HepG2 (cell line): ENCODE results near the gene VSX1. TPM values are rescaled to one million over a fixed set of nuclear protein-coding genes. Genes with fewer than 3 reads are reported as not detected.

Source experiments
- BRCA1 ChIP-seq: sonication (generic); formaldehyde crosslinking; IDR thresholded peaks from 2 replicates; pipeline ENCODE4 v1.4.0; 2020; ENCODE audit warnings: missing genetic modification reagents
- GATA4 ChIP-seq: sonication (generic); IDR thresholded peaks from 2 replicates; pipeline ENCODE4 v1.6.1; 2016; ENCODE audit warnings: antibody characterized with exemption, low read depth, borderline replicate concordance
- HOXA3 ChIP-seq: sonication (generic); formaldehyde crosslinking; IDR thresholded peaks from 2 replicates; pipeline ENCODE4 v1.5.0; 2020; ENCODE audit warnings: missing genetic modification reagents
- HOXA9 ChIP-seq: sonication (generic); formaldehyde crosslinking; IDR thresholded peaks from 2 replicates; pipeline ENCODE4 v1.8.1; 2022; ENCODE audit warnings: missing genetic modification reagents, mild to moderate bottlenecking, moderate library complexity, borderline replicate concordance
- IKZF4 ChIP-seq: sonication (generic); formaldehyde crosslinking; IDR thresholded peaks from 2 replicates; pipeline ENCODE4 v1.5.1; 2020; ENCODE audit warnings: borderline replicate concordance, mild to moderate bottlenecking, low read depth, missing genetic modification reagents; ENCODE audit errors: not compliant biosample characterization
- MED8 ChIP-seq: sonication (generic); formaldehyde crosslinking; IDR thresholded peaks from 2 replicates; pipeline ENCODE4 v1.8.1; 2023; ENCODE audit warnings: mild to moderate bottlenecking, missing genetic modification reagents; ENCODE audit not compliant: insufficient replicate concordance
- NFE2L1 ChIP-seq: sonication (generic); formaldehyde crosslinking; IDR thresholded peaks from 2 replicates; pipeline ENCODE4 v1.4.0; 2020; ENCODE audit warnings: missing genetic modification reagents, mild to moderate bottlenecking, borderline replicate concordance
- NFYB ChIP-seq: sonication (generic); formaldehyde crosslinking; IDR thresholded peaks from 2 replicates; pipeline ENCODE4 v1.4.0; 2020; ENCODE audit warnings: missing genetic modification reagents
- RAD21 ChIP-seq: fragments of 450-650 bp; formaldehyde crosslinking; IDR thresholded peaks from 2 replicates; pipeline ENCODE4 v1.5.0; 2020; ENCODE audit warnings: mild to moderate bottlenecking
- RFX1 ChIP-seq: fragments of 450-650 bp; IDR thresholded peaks from 2 replicates; pipeline ENCODE4 v1.6.1; 2017
- SRF ChIP-seq: IDR thresholded peaks from 2 replicates; pipeline ENCODE4 v1.6.1; 2011; ENCODE audit warnings: mild to moderate bottlenecking, low read depth, low read length, moderate library complexity
- TEAD2 ChIP-seq: sonication (generic); formaldehyde crosslinking; IDR thresholded peaks from 2 replicates; pipeline ENCODE4 v1.9.0; 2021; ENCODE audit warnings: missing genetic modification reagents
- THAP11 ChIP-seq: IDR thresholded peaks from 2 replicates; pipeline ENCODE4 v1.6.1; 2016; ENCODE audit warnings: missing biosample characterization, missing genetic modification reagents
- ZBTB38 ChIP-seq: sonication (generic); formaldehyde crosslinking; IDR thresholded peaks from 2 replicates; pipeline ENCODE4 v1.5.1; 2020; ENCODE audit warnings: mild to moderate bottlenecking, missing genetic modification reagents
- ZBTB7B ChIP-seq: sonication (generic); formaldehyde crosslinking; IDR thresholded peaks from 2 replicates; pipeline ENCODE4 v1.4.0; 2020; ENCODE audit warnings: missing genetic modification reagents
- ZC3H13 ChIP-seq: sonication (generic); formaldehyde crosslinking; IDR thresholded peaks from 2 replicates; pipeline ENCODE4 v1.8.1; 2023; ENCODE audit warnings: mild to moderate bottlenecking, missing genetic modification reagents, moderate library complexity
- ZC3H4 ChIP-seq: sonication (generic); formaldehyde crosslinking; IDR thresholded peaks from 2 replicates; pipeline ENCODE4 v1.4.0; 2020; ENCODE audit warnings: missing genetic modification reagents, borderline replicate concordance
- ZNF136 ChIP-seq: sonication (generic); formaldehyde crosslinking; IDR thresholded peaks from 2 replicates; pipeline ENCODE4 v1.8.1; 2022; ENCODE audit warnings: low read depth, mild to moderate bottlenecking, moderate library complexity, missing genetic modification reagents
- ZNF326 ChIP-seq: sonication (generic); formaldehyde crosslinking; IDR thresholded peaks from 2 replicates; pipeline ENCODE4 v1.4.0; 2020; ENCODE audit warnings: missing genetic modification reagents, borderline replicate concordance
- ZNF430 ChIP-seq: sonication (generic); formaldehyde crosslinking; IDR thresholded peaks from 2 replicates; pipeline ENCODE4 v1.9.0; 2021; ENCODE audit warnings: mild to moderate bottlenecking, missing genetic modification reagents
- ZNF468 ChIP-seq: sonication (generic); formaldehyde crosslinking; IDR thresholded peaks from 2 replicates; pipeline ENCODE4 v1.8.0; 2022; ENCODE audit warnings: mild to moderate bottlenecking, moderate library complexity, missing genetic modification reagents
- ZNF552 ChIP-seq: sonication (generic); formaldehyde crosslinking; IDR thresholded peaks from 2 replicates; pipeline ENCODE4 v1.9.0; 2022; ENCODE audit warnings: missing genetic modification reagents, mild to moderate bottlenecking, borderline replicate concordance
- ZSCAN21 ChIP-seq: sonication (generic); formaldehyde crosslinking; IDR thresholded peaks from 2 replicates; pipeline ENCODE4 v1.8.0; 2022; ENCODE audit warnings: mild to moderate bottlenecking, missing genetic modification reagents, moderate library complexity, borderline replicate concordance
- polyA plus RNA-seq, 8 experiments: library from polyadenylated mRNA; depleted of rRNA in 3 of 8; stranded (reverse) in 7 of 8; unstranded in 1 of 8; fragments of >200 nt; fragmentation: Illumina TruSeq in 4 of 8; extraction: Trizol in 4 of 8; gene quantifications; 2 replicates each; pipeline versions ENCODE4 v1.2.1 to v1.2.3, GENCODE V29; 2011 to 2016; ENCODE audit warnings: low read depth in 4 of 8, missing spikeins in 1 of 8, mixed read lengths in 1 of 8; ENCODE audit not compliant: insufficient read depth in 1 of 8
- total RNA-seq, 5 experiments: library from RNA; depleted of rRNA; stranded (reverse); fragments of >200 nt; fragmentation: Illumina TruSeq; extraction: Trizol; gene quantifications; 2 replicates each; pipeline ENCODE4 v1.2.3, GENCODE V29; 2016; ENCODE audit warnings: low read depth in 1 of 5
- TF ChIP-seq, protein P1 (sequence below): IDR thresholded peaks from 2 replicates; pipeline ENCODE4 v1.6.1; 2016; ENCODE audit warnings: missing compliant biosample characterization, missing genetic modification reagents, borderline replicate concordance
- TF ChIP-seq, protein P2 (sequence below), 2 experiments: fragments of 450-650 bp in 1 of 2; sonication (generic) in 1 of 2; formaldehyde crosslinking; IDR thresholded peaks; 2 replicates each; pipeline versions ENCODE4 v1.5.0 to v1.8.0; 2020 to 2022; ENCODE audit warnings: mild to moderate bottlenecking in 1 of 2, missing genetic modification reagents in 1 of 2
- TF ChIP-seq, protein P3 (sequence below): IDR thresholded peaks from 2 replicates; pipeline ENCODE4 v1.6.1; 2012; ENCODE audit warnings: inconsistent platforms
- TF ChIP-seq, protein P4 (sequence below): sonication (generic); formaldehyde crosslinking; IDR thresholded peaks from 2 replicates; pipeline ENCODE4 v1.4.0; 2020; ENCODE audit warnings: missing genetic modification reagents, borderline replicate concordance

Gene VSX1
- total and polyA plus RNA-seq, 2 of the 13 experiments (the other 11 are each of a cell fraction or from before 2014, with no cell fraction given): 0.04 TPM; not detected in 1

GRCh38 chr20:25032065-25032477, 49.9 kb downstream of the VSX1 start (continued):
- TF ChIP-seq ZBTB7B (CRISPR knock-in tag) (no peak), TEAD2 (CRISPR knock-in tag) (0 out of 2 replicates have a peak, but pooled peaks have one; percentile 49), ZC3H13 (CRISPR knock-in tag) (no peak), IKZF4 (CRISPR knock-in tag) (peak; percentile 18), RAD21 (CRISPR knock-in tag) (no peak), NFYB (CRISPR knock-in tag) (peak; percentile 79), GATA4 (no peak), ZNF136 (CRISPR knock-in tag) (no peak), RFX1 (no peak), ZSCAN21 (CRISPR knock-in tag) (peak; percentile 69; the same call in 1 of the 2 replicates), ZNF430 (0 out of 2 replicates have a peak, but pooled peaks have one; percentile 5), MED8 (CRISPR knock-in tag) (peak; percentile 31), NFE2L1 (CRISPR knock-in tag) (0 out of 2 replicates have a peak, but pooled peaks have one; percentile 53), ZC3H4 (CRISPR knock-in tag) (no peak), HOXA3 (CRISPR knock-in tag) (0 out of 2 replicates have a peak, but pooled peaks have one; percentile 8), ZBTB38 (CRISPR knock-in tag) (peak; percentile 63; the same call in 1 of the 2 replicates), ZNF552 (CRISPR knock-in tag) (no peak), ZNF326 (no peak), ZNF468 (0 out of 2 replicates have a peak, but pooled peaks have one; percentile 13), BRCA1 (no peak), SRF (no peak), THAP11 (CRISPR knock-in tag) (no peak), HOXA9 (CRISPR knock-in tag) (no peak)
- TF ChIP-seq, protein P1, sequence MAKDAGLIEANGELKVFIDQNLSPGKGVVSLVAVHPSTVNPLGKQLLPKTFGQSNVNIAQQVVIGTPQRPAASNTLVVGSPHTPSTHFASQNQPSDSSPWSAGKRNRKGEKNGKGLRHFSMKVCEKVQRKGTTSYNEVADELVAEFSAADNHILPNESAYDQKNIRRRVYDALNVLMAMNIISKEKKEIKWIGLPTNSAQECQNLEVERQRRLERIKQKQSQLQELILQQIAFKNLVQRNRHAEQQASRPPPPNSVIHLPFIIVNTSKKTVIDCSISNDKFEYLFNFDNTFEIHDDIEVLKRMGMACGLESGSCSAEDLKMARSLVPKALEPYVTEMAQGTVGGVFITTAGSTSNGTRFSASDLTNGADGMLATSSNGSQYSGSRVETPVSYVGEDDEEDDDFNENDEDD (CRISPR knock-in tag): no peak; the same call in 1 of the 2 replicates
- TF ChIP-seq, protein P2, sequence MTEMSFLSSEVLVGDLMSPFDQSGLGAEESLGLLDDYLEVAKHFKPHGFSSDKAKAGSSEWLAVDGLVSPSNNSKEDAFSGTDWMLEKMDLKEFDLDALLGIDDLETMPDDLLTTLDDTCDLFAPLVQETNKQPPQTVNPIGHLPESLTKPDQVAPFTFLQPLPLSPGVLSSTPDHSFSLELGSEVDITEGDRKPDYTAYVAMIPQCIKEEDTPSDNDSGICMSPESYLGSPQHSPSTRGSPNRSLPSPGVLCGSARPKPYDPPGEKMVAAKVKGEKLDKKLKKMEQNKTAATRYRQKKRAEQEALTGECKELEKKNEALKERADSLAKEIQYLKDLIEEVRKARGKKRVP (CRISPR knock-in tag; IDR thresholded peaks at IDR 0.05): no peak
- TF ChIP-seq, protein P3, sequence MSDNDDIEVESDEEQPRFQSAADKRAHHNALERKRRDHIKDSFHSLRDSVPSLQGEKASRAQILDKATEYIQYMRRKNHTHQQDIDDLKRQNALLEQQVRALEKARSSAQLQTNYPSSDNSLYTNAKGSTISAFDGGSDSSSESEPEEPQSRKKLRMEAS: 0 out of 2 replicates have a peak, but pooled peaks have one; percentile 8
- TF ChIP-seq, protein P4, sequence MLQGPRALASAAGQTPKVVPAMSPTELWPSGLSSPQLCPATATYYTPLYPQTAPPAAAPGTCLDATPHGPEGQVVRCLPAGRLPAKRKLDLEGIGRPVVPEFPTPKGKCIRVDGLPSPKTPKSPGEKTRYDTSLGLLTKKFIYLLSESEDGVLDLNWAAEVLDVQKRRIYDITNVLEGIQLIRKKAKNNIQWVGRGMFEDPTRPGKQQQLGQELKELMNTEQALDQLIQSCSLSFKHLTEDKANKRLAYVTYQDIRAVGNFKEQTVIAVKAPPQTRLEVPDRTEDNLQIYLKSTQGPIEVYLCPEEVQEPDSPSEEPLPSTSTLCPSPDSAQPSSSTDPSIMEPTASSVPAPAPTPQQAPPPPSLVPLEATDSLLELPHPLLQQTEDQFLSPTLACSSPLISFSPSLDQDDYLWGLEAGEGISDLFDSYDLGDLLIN (CRISPR knock-in tag): 0 out of 2 replicates have a peak, but pooled peaks have one; percentile 13
